Measurements from ENCODE around the gene ATAD2B.

GRCh38 chr2:23826040-23826439 lies 100.9 kb downstream of the ATAD2B start:
- TF ChIP-seq, protein P1, sequence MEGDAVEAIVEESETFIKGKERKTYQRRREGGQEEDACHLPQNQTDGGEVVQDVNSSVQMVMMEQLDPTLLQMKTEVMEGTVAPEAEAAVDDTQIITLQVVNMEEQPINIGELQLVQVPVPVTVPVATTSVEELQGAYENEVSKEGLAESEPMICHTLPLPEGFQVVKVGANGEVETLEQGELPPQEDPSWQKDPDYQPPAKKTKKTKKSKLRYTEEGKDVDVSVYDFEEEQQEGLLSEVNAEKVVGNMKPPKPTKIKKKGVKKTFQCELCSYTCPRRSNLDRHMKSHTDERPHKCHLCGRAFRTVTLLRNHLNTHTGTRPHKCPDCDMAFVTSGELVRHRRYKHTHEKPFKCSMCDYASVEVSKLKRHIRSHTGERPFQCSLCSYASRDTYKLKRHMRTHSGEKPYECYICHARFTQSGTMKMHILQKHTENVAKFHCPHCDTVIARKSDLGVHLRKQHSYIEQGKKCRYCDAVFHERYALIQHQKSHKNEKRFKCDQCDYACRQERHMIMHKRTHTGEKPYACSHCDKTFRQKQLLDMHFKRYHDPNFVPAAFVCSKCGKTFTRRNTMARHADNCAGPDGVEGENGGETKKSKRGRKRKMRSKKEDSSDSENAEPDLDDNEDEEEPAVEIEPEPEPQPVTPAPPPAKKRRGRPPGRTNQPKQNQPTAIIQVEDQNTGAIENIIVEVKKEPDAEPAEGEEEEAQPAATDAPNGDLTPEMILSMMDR (IDR thresholded peaks at IDR 0.05) = no peak
- no peak for TF ChIP-seq POLR2A (IDR thresholded peaks at IDR 0.05)

All from body of pancreas (tissue), 4 donors.